Activated CD4-positive, alpha-beta T cell treated with anti-CD3 and anti-CD28 coated beads for 48 hours (primary cell): Measurements from ENCODE around the gene TATDN2.
"Not testable (repeated sequence)": the region's sequence is repeated elsewhere in the genome, so short reads cannot be mapped to it uniquely, and the experiment has no call there.

ENCODE experiments used
- DNase-seq: peaks from one replicate; pipeline ENCODE4 v3.0.0-alpha.2; 2020

Gene TATDN2

GRCh38 chr3:10235551-10235950 lies 12.7 kb upstream of the TATDN2 start:
- DNase-seq, result no peak

- DNase-seq, result peak; percentile 58
Measured at GRCh38 chr3:10238345-10239183, 9.7 kb upstream of the TATDN2 start.

- no peak for DNase-seq
Measured at GRCh38 chr3:10240799-10241198, 7.5 kb upstream of the TATDN2 start.

GRCh38 chr3:10242182-10243065 lies 5.8 kb upstream of the TATDN2 start:
- DNase-seq, result peak; percentile 86

GRCh38 chr3:10244009-10244408 lies 4.2 kb upstream of the TATDN2 start:
- no peak for DNase-seq

- no peak for DNase-seq
Measured at GRCh38 chr3:10245081-10245712, 3.1 kb upstream of the TATDN2 start.

- no peak for DNase-seq
Measured at GRCh38 chr3:10247679-10248183, 528 bp upstream of the TATDN2 start.

GRCh38 chr3:10248984-10249748 lies 907 bp downstream of the TATDN2 start:
- DNase-seq, result peak; percentile 85

- no peak for DNase-seq
Measured at GRCh38 chr3:10249833-10250232, 1.6 kb downstream of the TATDN2 start.

- no peak for DNase-seq
Measured at GRCh38 chr3:10251006-10251405, 2.7 kb downstream of the TATDN2 start.

GRCh38 chr3:10253731-10254130 lies 5.5 kb downstream of the TATDN2 start:
- no peak for DNase-seq

- no peak for DNase-seq
Measured at GRCh38 chr3:10255835-10256234, 7.6 kb downstream of the TATDN2 start.

- no peak for DNase-seq
Measured at GRCh38 chr3:10259036-10259435, 10.8 kb downstream of the TATDN2 start.

GRCh38 chr3:10259798-10260197 lies 11.5 kb downstream of the TATDN2 start:
- no peak for DNase-seq

- DNase-seq, result no peak
Measured at GRCh38 chr3:10260211-10260701, 12.0 kb downstream of the TATDN2 start.

GRCh38 chr3:10262027-10262426 lies 13.8 kb downstream of the TATDN2 start:
- no peak for DNase-seq

GRCh38 chr3:10263646-10264363 lies 15.5 kb downstream of the TATDN2 start:
- DNase-seq, result peak; percentile 82

GRCh38 chr3:10265833-10266232 lies 17.6 kb downstream of the TATDN2 start:
- no peak for DNase-seq

GRCh38 chr3:10266936-10267335 lies 18.7 kb downstream of the TATDN2 start:
- DNase-seq, result not testable (repeated sequence)

- no peak for DNase-seq
Measured at GRCh38 chr3:10268116-10268515, 19.9 kb downstream of the TATDN2 start.

GRCh38 chr3:10268930-10269329 lies 20.7 kb downstream of the TATDN2 start:
- no peak for DNase-seq

GRCh38 chr3:10269443-10269842 lies 21.2 kb downstream of the TATDN2 start:
- DNase-seq, result no peak
